AG04450 (cell line): ENCODE results near the gene PRKCH. TPM values are rescaled to one million over a fixed set of nuclear protein-coding genes. Genes with fewer than 3 reads are reported as not detected.

Experiments
- CTCF ChIA-PET: fragments of 300-600, 350-600 bp; formaldehyde crosslinking; extraction: SDS; loops from one replicate; lab custom pipeline; 2022; ENCODE audit warnings: antibody characterized with exemption, inconsistent platforms; lab: Charles Lee
- POLR2A ChIA-PET: fragments of 350-600 bp; formaldehyde crosslinking; extraction: SDS; loops from one replicate; lab custom pipeline; 2021; ENCODE audit warnings: antibody characterized with exemption, inconsistent platforms; lab: Yijun Ruan, JAX
- DNase-seq: peaks from one replicate; pipeline ENCODE4 v3.0.0-alpha.2; 2011; ENCODE audit warnings: low read depth, low spot score
- H3K27ac ChIP-seq: one replicate; pipeline ENCODE4 v1.5.1; 2012; ENCODE audit warnings: low read depth, low read length, control low read depth
- H3K27me3 ChIP-seq: one replicate; pipeline ENCODE4 v1.6.0; 2012; ENCODE audit warnings: low read length; ENCODE audit not compliant: control insufficient read depth, insufficient read depth
- H3K4me3 ChIP-seq: 2 replicates; pipeline ENCODE4 v1.5.1; 2011; ENCODE audit warnings: mild to moderate bottlenecking, low read depth, low read length, control low read depth
- H3K9me3 ChIP-seq: 2 replicates; pipeline ENCODE4 v1.5.1; 2012; ENCODE audit warnings: low read length; ENCODE audit not compliant: control insufficient read depth, insufficient read depth
- CTCF ChIP-seq: IDR thresholded peaks from 2 replicates; pipeline ENCODE4 v1.5.1; 2011; ENCODE audit warnings: low read depth, low read length, control low read depth, inconsistent platforms
- polyA plus RNA-seq: library from polyadenylated mRNA; depleted of rRNA; stranded (reverse); fragments of >200 nt; gene quantifications from 2 replicates; pipeline ENCODE4 v1.2.3, GENCODE V29; 2011

Gene PRKCH
- polyA plus RNA-seq, 1 experiment: 1.6 TPM

- POLR2A ChIA-PET: no interaction called here
These were observed 17.1 kb downstream of the PRKCH start for GRCh38 chr14:61338457-61338856.

GRCh38 chr14:61341275-61342206 lies 20.2 kb downstream of the PRKCH start:
- POLR2A ChIA-PET: no interaction called here
- no peak overlapping the region for H3K4me3 ChIP-seq
- DNase-seq: no peak
- H3K27ac ChIP-seq: no peak overlapping the region
- H3K9me3 ChIP-seq: no peaks in the 10 kb centered on the region
- CTCF ChIA-PET: no interaction called here
- TF ChIP-seq CTCF: no peak
- peaks cover 12% of the 10 kb centered on the region for H3K27me3 ChIP-seq

More at GRCh38 chr14:61338457-61338856, 17.1 kb downstream of the PRKCH start:
- Histone ChIP-seq H3K27me3 (peaks cover 12% of the 10 kb centered on the region), H3K4me3 (no peak overlapping the region), H3K27ac (no peak overlapping the region), H3K9me3 (no peaks in the 10 kb centered on the region)
- CTCF ChIA-PET: no interaction called here
- DNase-seq: no peak
- no peak for TF ChIP-seq CTCF

- ChIA-PET POLR2A (no interaction called here), CTCF (no interaction called here)
- H3K27me3 ChIP-seq: peaks cover 14% of the 10 kb centered on the region
- H3K9me3 ChIP-seq: no peaks in the 10 kb centered on the region
- DNase-seq: no peak
- TF ChIP-seq CTCF: no peak
- H3K27ac ChIP-seq: no peak overlapping the region
- H3K4me3 ChIP-seq: no peak overlapping the region
These were observed 21.1 kb downstream of the PRKCH start for GRCh38 chr14:61342486-61342885.

- CTCF ChIA-PET: no interaction called here
- H3K27ac ChIP-seq: no peak overlapping the region
- peaks cover 14% of the 10 kb centered on the region for H3K27me3 ChIP-seq
- POLR2A ChIA-PET: no interaction called here
- H3K4me3 ChIP-seq: no peak overlapping the region
- no peak for DNase-seq
- no peaks in the 10 kb centered on the region for H3K9me3 ChIP-seq
- no peak for TF ChIP-seq CTCF
These were observed 21.6 kb downstream of the PRKCH start for GRCh38 chr14:61342932-61343331.

- ChIA-PET POLR2A (no interaction called here), CTCF (no interaction called here)
- DNase-seq: no peak
- TF ChIP-seq CTCF: no peak
- Histone ChIP-seq H3K27me3 (peaks cover 14% of the 10 kb centered on the region), H3K9me3 (no peaks in the 10 kb centered on the region), H3K27ac (no peak overlapping the region), H3K4me3 (no peak overlapping the region)
These were observed 22.1 kb downstream of the PRKCH start for GRCh38 chr14:61343471-61343870.
